Measurements from ENCODE around the gene ZNF444. TPM values are rescaled to one million over a fixed set of nuclear protein-coding genes. Genes with fewer than 3 reads are reported as not detected.

Gene ZNF444
- total RNA-seq (2021; fragmentation: NEBNext Ultra II Directional; extraction: Animal tissue kit (Norgen Biotek cat#: 25700)) (46.9 and 49.5 TPM in 2 replicates), polyA plus RNA-seq (2011; rRNA removed) (54.5 and 87.3 TPM in 2 replicates), polyA minus RNA-seq (2011; rRNA and poly(A)+ RNA removed) (4.0 and 7.3 TPM in 2 replicates)
- 52.7 TPM for polyA plus RNA-seq (2011; cell fraction: cytosol; rRNA removed)
- polyA plus RNA-seq (2011; cell fraction: nucleus; rRNA removed): 82.7 TPM
- 29.2 to 41.5 TPM (median 39.9 TPM) in 4 replicates for polyA plus RNA-seq (2012, experiment 1 of 2)
- 29.3 TPM for polyA plus RNA-seq (2012, experiment 2 of 2)
- polyA plus RNA-seq (2013, experiment 1 of 2): 29.2 TPM
- polyA plus RNA-seq (2013, experiment 2 of 2): 27.9 TPM
- 20.0 TPM for polyA minus RNA-seq (2011; cell fraction: cytosol; rRNA and poly(A)+ RNA removed)
- polyA minus RNA-seq (2011; cell fraction: nucleus; rRNA and poly(A)+ RNA removed): 22.2 TPM
- long read RNA-seq, experiment 1, partial matches to known transcripts: 8 of 21 reads
- long read RNA-seq, experiment 1, other reads (novel, unspliced or antisense): 11 of 21 reads
- long read RNA-seq, experiment 2: 0 reads

GRCh38 chr19:56140583-56141416, at the start of gene ZNF444:
ZNF444 (plus strand) TSS chr19:56141287; CDS start chr19:56146912, 5,625 bp downstream.
- H3K9ac ChIP-seq (replicated peaks in 1 of 4; ENCODE audit: extremely low read depth in 1 of 4, low read depth in 3 of 4, low read length in 3 of 4): peak within 1 kb of the TSS in 3 of 4 experiments; percentile 48 to 79 (median 60); a peak in 6 of 7 replicates
- H3K4ac ChIP-seq (replicated peaks; ENCODE audit: insufficient read length, low read depth, low read length): peak within 1 kb of the TSS; percentile 53
- H4K5ac ChIP-seq (ENCODE audit: insufficient read length, low read depth, low read length): peak within 1 kb of the TSS; percentile 77
- H3K79me1 ChIP-seq (ENCODE audit: low read depth, low read length): peaks cover 10% of the 10 kb centered on the region
- no peak within 1 kb of the TSS; the same call in 1 of the 2 replicates for H4K8ac ChIP-seq (ENCODE audit: extremely low read depth, insufficient read depth, low read length)
- ChIA-PET CTCF (ENCODE audit: partially characterized antibody) (interaction anchor here (0.9 to 6.5 kb wide), 4 partner anchors 13 to 35 kb away, joined by 3 to 47 read pairs (median 4); no protein-coding TSS in a partner anchor), POLR2A (ENCODE audit: partially characterized antibody) (interaction anchor here (0.8 to 5.2 kb wide), 6 partner anchors 9 to 33 kb away, joined by 3 to 21 read pairs (median 4); partner anchors contain the start of gene ZNF787)
- WGBS, 2 experiments (ENCODE audit: extremely low coverage in 1 of 2, insufficient coverage in 1 of 2, insufficient read length in 1 of 2, insufficient replicate concordance in 2 of 2, low coverage in 1 of 2, low lambda C conversion rate in 2 of 2, missing lambda C conversion rate in 1 of 2): 3% methylated on average over 42 of the region's 56 CpGs; no CpG with 5 or more reads in 1 of the 2 experiments
- 0 out of 2 replicates have a peak within 1 kb of the TSS, but pooled peaks have one; percentile 18 for H2BK15ac ChIP-seq (ENCODE audit: low read length)
- peak; percentile 98 to 99 for DNase-seq (ENCODE audit: low read depth in 1 of 2, low spot score in 2 of 2)
- H3K56ac ChIP-seq (replicated peaks; ENCODE audit: insufficient read length, low read depth, low read length): peak within 1 kb of the TSS; percentile 49
- H3K23me2 ChIP-seq (ENCODE audit: low read depth, low read length): peaks cover 10% of the 10 kb centered on the region
- H3K27me3 ChIP-seq (replicated peaks in 1 of 4; ENCODE audit: control insufficient read depth in 3 of 4, extremely low read depth in 1 of 4, insufficient read depth in 3 of 4, low read length in 3 of 4): no peaks in the 10 kb centered on the region
- no peak within 1 kb of the TSS for H2BK120ac ChIP-seq (replicated peaks; ENCODE audit: low read depth, low read length)
- no peak within 1 kb of the TSS for H3K23ac ChIP-seq (ENCODE audit: insufficient read length)
- H3K9me3 ChIP-seq (ENCODE audit: insufficient read depth in 2 of 2, low read depth in 1 of 2, low read length in 1 of 2): no peaks in the 10 kb centered on the region
- peak within 1 kb of the TSS; percentile 89 to 93 for H3K4me2 ChIP-seq (ENCODE audit: insufficient read depth in 1 of 2, low read depth in 2 of 2, low read length in 2 of 2)
- H2AK5ac ChIP-seq (ENCODE audit: low read depth, low read length): no peak within 1 kb of the TSS
- peak within 1 kb of the TSS; percentile 95 for H2BK5ac ChIP-seq (ENCODE audit: low read depth, low read length)
- no peak within 1 kb of the TSS for H3K14ac ChIP-seq (ENCODE audit: insufficient read length)
- peak within 1 kb of the TSS; percentile 88 for H4K91ac ChIP-seq (replicated peaks; ENCODE audit: insufficient read length, low read length)
- H3K36me3 ChIP-seq (ENCODE audit: control insufficient read depth in 2 of 4, insufficient read depth in 4 of 4, low read length in 3 of 4): no peaks in the 10 kb centered on the region
- H2BK12ac ChIP-seq (ENCODE audit: low read depth, low read length): peak within 1 kb of the TSS; percentile 98
- no peak within 1 kb of the TSS for H2BK20ac ChIP-seq (ENCODE audit: low read length)
- no peak within 1 kb of the TSS for H2AFZ ChIP-seq (ENCODE audit: low read length)
- H3K18ac ChIP-seq (ENCODE audit: extremely low read depth, low read length): peak within 1 kb of the TSS; percentile 100
- H3K79me2 ChIP-seq (ENCODE audit: control insufficient read depth in 1 of 2, insufficient read depth in 2 of 2, low read length in 2 of 2): peaks cover 0 to 30% of the 10 kb centered on the region in 2 experiments; a peak in 2 of 4 replicates
- H3K27ac ChIP-seq (ENCODE audit: low read depth, low read length): peak within 1 kb of the TSS; percentile 79
- H3K4me1 ChIP-seq (replicated peaks in 1 of 4; ENCODE audit: control insufficient read depth in 3 of 4, insufficient read depth in 4 of 4, low read length in 3 of 4): peaks cover 7 to 12% (median 9%) of the 10 kb centered on the region in 4 experiments; a peak in 6 of 7 replicates
- H4K20me1 ChIP-seq (replicated peaks in 1 of 2; ENCODE audit: control insufficient read depth in 1 of 2, insufficient read depth in 2 of 2, low read length in 2 of 2): peaks cover 0 to 10% of the 10 kb centered on the region in 2 experiments
- peak within 1 kb of the TSS; percentile 70 to 78 (median 70) for H3K4me3 ChIP-seq (ENCODE audit: extremely low read depth in 1 of 4, insufficient read depth in 2 of 4, low read depth in 3 of 4, low read length in 4 of 4)
- FAIRE-seq: peak; percentile 84
- TF ChIP-seq NRF1 (IDR thresholded peaks at IDR 0.05; ENCODE audit: low read depth, low read length) (peak; percentile 79), E2F6 (IDR thresholded peaks at IDR 0.05) (0 out of 2 replicates have a peak, but pooled peaks have one; percentile 17), EP300 (IDR thresholded peaks at IDR 0.05; ENCODE audit: borderline replicate concordance in 1 of 2, low read depth in 2 of 2, low read length in 2 of 2) (no peak), CBX8 (IDR thresholded peaks at IDR 0.05; ENCODE audit: borderline replicate concordance, low read depth, low read length) (no peak), SP2 (IDR thresholded peaks at IDR 0.05; ENCODE audit: low read length) (no peak), SAP30 (IDR thresholded peaks at IDR 0.05; ENCODE audit: insufficient read depth, insufficient replicate concordance, low read length) (peak; percentile 28), PHF8 (conservative IDR thresholded peaks at IDR 0.05; ENCODE audit: low read depth, low read length) (no peak)

Data from H1 (cell line).